Bone marrow (tissue), 2 donors: ENCODE results near the gene PDZRN3.

Experiments
- DNase-seq, 2 donors: peaks; one replicate each; lab custom pipeline; 2025; lab: John Stamatoyannopoulos, UW

PDZRN3 gene

DNA sequence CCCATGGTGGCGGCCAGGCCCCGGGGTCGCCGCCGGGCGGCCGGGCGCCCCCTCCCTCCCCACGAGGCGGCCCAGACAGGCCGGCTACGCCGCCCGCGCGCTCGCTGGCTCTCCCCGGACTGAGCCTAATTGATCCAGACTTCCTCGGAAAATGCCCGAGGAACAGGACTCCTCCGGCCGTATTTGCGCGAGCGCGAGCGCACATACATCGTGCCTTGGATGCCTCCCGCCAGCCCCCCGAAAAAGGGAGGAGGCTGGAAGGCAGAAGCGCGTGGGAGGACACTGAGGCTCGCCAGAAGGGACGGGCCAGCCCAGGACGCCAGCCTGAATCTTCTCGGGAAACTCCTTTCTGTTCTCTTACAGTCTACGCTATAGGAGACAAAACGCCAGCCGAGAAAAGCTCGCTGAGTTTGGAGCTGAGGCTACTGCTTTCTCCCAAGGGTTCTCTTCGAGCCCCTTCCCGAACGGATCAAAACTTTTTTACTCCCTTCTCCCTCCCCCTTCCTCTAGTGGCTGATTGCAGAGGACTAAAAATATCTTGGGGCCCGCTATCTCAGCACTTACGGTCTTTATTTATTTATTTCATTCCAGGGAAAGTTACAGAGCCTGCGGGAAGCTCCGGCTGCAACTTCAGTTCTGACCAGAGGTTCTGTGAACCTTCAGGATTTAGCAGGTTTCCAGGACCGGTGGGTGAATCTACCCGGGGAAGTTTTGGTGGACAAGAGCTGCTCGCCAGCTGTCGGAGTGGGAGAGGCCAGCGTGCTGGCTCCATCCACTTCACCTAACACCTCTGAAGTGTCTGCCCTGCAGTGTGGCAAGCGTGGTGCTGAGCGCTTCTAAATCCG lies at the start of gene PDZRN3:
PDZRN3 (minus strand) TSS at position 121 of the 845 bp plus-strand sequence.
- DNase-seq = no peak

DNA sequence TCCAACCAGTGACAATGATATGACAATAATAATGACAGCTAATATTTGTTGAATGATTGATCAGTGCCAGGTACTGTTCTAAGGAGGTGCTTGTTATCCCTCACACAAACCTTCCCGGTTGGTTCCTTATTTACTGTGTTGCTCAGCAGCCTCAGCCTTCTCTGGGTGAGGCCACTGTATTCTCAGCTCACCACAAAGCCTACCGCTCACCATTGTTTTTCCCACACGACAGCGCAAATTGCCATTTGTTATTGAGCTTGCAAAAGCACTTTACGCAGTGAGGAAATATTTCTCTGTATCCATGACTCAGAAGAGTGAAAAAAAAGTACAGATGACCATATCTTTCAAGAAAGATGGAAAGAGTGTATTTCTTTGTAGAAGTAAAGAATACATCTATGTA lies 49.5 kb upstream of the PDZRN3 start:
- no peak for DNase-seq

- no peak for DNase-seq
Observed at GRCh38 chr3:73669260-73669659, 44.5 kb upstream of the PDZRN3 start.

GRCh38 chr3:73668391-73668790 lies 43.6 kb upstream of the PDZRN3 start:
- DNase-seq = no peak

DNA sequence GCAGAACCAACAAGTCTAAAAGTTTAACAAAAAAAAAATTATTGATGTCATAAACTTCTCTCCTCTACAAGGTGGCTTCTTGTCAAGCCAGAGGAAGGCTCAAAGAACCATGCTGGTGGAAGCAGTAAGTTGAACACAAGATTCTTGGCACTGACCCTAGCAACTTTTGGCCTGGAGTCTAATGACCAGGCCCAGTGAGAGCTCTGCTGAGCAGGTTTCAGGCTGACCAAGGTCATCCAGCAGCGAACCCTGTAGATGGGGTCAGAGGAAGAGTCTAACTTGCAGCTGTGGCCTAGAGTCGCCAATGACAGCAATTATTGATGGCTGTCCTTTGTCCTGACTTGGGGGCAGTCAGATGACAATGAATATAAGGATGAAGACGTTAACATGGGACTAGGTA lies 43.1 kb upstream of the PDZRN3 start:
- no peak for DNase-seq

DNA sequence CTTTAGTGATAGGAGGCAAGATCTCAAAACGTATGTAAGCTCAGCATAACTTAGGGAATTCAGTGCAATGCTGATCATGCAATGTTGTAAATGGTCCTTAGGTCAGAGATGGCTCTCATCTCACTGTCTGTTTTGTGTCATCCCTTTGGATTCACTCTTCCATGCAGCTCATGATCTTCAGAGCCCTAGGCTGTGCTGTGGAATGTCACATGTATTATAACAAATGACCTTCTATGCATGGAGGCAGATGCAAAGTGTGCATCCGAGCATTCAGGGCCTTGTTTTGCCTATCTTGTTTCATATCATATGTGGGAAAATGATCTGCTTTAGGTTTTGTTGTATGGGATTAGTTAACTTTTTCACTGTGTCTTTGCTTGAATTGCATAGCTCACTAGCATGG lies 40.5 kb upstream of the PDZRN3 start:
- DNase-seq = no peak

DNA sequence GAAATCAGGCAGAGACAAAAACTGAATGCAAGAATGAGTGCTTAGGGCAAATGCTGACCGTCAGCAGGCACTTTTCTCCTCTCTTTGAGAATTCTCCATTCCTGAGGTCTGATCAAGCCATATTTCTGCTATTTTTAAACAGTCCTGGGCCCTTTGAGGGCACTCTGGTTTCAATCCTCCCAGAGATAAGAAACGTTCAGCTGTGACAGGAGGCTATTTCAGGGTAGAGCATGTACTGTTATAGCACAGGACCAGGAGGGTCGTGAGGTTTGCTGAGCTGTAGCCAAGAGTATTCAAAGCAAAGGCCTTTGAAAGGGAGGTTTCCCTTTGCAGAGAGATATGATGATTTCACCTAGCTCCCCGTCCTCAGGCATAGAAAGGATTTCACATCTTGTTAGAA lies 39.6 kb upstream of the PDZRN3 start:
- no peak for DNase-seq

DNA sequence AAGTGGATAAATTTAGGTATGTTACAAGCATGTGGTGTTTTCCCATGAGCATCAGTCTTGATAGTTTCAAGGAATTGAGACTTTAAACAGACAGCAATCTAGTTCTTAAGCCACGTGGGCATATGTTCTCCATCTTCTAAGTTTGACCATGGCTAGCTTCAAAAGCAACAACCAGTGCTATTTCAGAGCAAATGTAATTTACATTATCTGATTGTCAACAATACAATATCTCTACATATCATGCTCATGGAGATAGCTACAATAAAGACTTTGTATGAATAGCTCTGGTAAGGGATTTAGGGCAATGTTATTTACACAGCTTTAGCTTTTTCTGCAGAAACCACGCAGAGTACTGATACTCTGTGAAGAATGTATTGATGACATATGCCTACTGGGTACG lies 38.8 kb upstream of the PDZRN3 start:
- DNase-seq = no peak

DNA sequence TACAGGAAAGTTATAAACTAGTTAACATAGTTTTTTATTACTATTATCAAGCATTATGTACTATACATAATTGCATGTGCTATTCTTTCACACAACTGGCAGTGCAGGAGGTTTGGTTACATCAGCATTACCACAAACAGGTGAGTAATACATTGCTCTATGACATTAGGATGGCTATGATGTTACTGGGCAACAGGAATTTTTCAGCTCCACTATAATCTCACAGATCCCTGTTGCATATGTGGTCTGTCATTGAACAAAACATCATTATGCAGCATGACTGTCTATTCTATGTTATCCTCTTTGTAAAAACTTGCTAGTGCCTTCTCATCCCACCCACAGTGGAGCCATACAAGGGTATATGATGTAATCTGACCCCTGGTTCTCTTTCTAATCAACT lies 36.5 kb upstream of the PDZRN3 start:
- no peak for DNase-seq

DNA sequence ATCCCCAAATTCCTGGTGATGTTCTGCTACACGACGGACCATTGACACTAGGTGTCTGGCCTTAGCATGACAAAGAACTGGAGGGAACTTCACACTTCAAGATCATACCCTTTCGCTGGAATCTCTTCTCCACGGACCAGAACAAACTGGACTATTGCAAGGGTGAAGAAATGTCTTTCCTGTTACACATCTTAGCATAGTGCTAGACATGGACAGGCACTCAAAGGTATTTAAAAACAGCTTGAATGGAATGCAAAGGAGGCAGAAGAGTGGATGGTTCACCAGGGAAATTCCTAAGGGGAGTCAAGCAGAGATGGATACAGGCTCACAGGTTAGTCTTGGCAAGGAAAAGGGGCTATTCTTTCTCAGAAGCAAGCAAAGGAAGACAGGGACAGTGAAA lies 33.5 kb upstream of the PDZRN3 start:
- no peak for DNase-seq

- DNase-seq = no peak
Observed at GRCh38 chr3:73657186-73657585, 32.4 kb upstream of the PDZRN3 start.

DNA sequence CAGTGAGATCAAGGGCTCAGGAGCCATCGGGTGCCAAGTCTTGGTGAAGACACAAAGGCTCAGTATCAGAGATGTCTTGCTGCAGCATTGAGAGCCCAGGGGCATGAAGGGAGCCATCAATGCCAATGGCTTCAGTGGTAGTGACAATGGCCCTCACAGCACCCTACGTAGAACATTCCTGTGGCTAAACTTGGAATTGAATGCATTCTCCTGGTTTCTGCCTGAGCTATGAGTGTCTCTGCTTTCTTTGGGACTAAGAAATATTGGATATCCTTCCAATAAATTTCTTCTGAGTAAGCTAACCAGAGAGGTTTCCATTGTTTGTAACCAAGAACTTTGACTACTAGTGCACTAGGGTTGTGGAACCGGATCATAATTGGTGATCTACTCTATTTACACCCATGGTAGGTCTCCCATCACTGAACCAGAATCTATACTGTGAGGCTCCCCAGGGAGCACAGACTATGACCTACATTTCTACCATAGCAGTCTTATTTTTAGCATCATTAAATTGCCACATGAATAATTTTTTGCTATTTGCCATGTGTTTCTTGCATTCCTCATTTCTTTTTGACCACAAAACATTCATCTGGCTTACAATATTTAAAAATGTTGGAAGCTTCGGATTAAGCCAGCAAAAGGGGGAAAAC lies 31.6 kb upstream of the PDZRN3 start:
- DNase-seq = no peak

- DNase-seq = no peak
Observed at GRCh38 chr3:73655197-73655596, 30.5 kb upstream of the PDZRN3 start.

GRCh38 chr3:73653877-73654276 lies 29.1 kb upstream of the PDZRN3 start:
- no peak for DNase-seq

DNA sequence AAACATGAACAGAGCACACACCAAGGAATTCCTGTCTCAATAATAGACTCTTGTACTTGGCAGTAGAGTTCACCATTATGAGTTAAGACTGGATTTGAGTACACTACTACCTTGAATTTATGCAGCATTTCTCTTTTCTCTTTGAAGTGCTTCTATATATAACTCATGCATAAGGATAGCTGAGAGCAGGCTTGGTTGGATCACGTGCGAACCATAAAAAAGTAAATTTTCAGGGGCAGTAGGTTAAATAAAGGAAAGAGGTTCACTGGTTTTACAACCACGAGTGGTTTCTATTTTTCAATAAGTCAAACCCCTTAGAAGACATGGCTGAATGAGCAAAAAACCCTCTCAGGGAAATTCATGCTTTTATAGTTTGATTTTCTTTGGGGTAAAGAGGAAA lies 28.6 kb upstream of the PDZRN3 start:
- DNase-seq = no peak

GRCh38 chr3:73652896-73653295 lies 28.2 kb upstream of the PDZRN3 start:
- no peak for DNase-seq

GRCh38 chr3:73637042-73637441 lies 12.3 kb upstream of the PDZRN3 start:
- DNase-seq = no peak

DNA sequence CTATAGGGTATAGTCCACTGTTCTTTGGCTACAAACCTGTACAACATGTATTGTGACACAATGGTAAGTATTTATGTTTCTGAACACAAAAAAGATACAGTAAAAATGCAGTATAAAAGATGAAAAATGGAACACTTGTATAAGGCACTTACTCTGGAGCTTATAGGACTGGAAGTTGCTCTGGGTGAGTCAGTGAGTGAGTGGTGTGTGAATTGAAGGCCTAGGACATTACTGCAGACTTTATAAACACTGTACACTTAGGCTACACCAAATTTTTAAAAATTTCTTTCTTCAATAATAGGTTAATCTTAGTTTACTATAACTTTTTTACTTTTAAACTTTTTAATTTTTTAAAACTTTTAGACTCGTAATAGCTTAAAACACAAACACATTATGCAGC lies 10.5 kb upstream of the PDZRN3 start:
- DNase-seq = no peak

DNA sequence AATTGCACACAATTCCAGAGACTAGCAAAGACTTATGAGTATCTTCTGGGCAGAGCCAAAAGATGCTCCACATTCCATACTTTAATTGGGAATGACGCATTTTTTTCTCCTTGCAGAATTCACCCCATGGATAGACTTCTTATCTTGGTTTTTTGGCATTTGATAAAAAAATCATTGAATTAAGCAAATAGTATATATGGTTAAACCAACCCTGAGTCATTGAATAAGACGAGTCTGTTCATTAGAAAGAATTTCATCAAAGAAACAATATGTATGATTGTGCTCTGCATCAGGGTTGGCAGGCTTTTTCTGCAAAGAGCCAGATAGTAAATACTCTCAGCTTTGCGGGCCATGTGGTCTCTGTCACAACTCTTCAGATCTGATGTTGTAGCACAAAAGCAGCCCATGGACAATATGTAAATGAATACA lies 9.2 kb upstream of the PDZRN3 start:
- DNase-seq = no peak

- DNase-seq = no peak
Observed at GRCh38 chr3:73633453-73633852, 8.7 kb upstream of the PDZRN3 start.

GRCh38 chr3:73626106-73626505 lies 1.4 kb upstream of the PDZRN3 start:
- DNase-seq = no peak

- no peak for DNase-seq
Observed at GRCh38 chr3:73624017-73624820, 522 bp downstream of the PDZRN3 start.

GRCh38 chr3:73623346-73623745 lies 1.4 kb downstream of the PDZRN3 start:
- DNase-seq = no peak
